SK-N-SH treated with all-trans-retinoic acid at 6 μM for 48 hours (cell line): Measurements from ENCODE around the gene ALDH4A1.

Experiments used
- ATAC-seq: fragments of 200-7000 bp; cut with Tn5 transposase; 3 replicates; pipeline ENCODE4 v1.9.1; 2020; ENCODE audit warnings: mild to moderate bottlenecking, moderate library complexity
- ARNTL ChIP-seq: fragments of 450-650 bp; formaldehyde crosslinking; IDR thresholded peaks from 2 replicates; pipeline ENCODE4 v1.5.0; 2020; ENCODE audit warnings: low read depth, mild to moderate bottlenecking, moderate library complexity, borderline replicate concordance
- BACH2 ChIP-seq: fragments of 250-450 bp; sonication (Bioruptor Pico); IDR thresholded peaks from 2 replicates; pipeline ENCODE4 v1.9.0; 2021; ENCODE audit warnings: mild to moderate bottlenecking, borderline replicate concordance
- CSDC2 ChIP-seq: fragments of 250-450 bp; sonication (Bioruptor Pico); IDR thresholded peaks from 2 replicates; pipeline ENCODE4 v1.5.0; 2020; ENCODE audit warnings: mild to moderate bottlenecking, moderate library complexity
- ESRRG ChIP-seq: fragments of 250-450 bp; sonication (Bioruptor Pico); IDR thresholded peaks from 2 replicates; pipeline ENCODE4 v1.6.1; 2021; ENCODE audit warnings: mild to moderate bottlenecking
- GLIS3 ChIP-seq: fragments of 250-450 bp; sonication (Bioruptor Pico); IDR thresholded peaks from 2 replicates; pipeline ENCODE4 v1.5.0; 2020; ENCODE audit warnings: mild to moderate bottlenecking, moderate library complexity
- ISL1 ChIP-seq: fragments of 250-450 bp; sonication (Bioruptor Pico); IDR thresholded peaks from 2 replicates; pipeline ENCODE4 v2.1.2; 2022; ENCODE audit warnings: mild to moderate bottlenecking, moderate library complexity
- OSR1 ChIP-seq: fragments of 250-450 bp; sonication (Bioruptor Pico); IDR thresholded peaks from 2 replicates; pipeline ENCODE4 v1.8.0; 2022; ENCODE audit warnings: moderate library complexity, mild to moderate bottlenecking, inconsistent platforms
- PPARA ChIP-seq: fragments of 250-450 bp; sonication (Bioruptor Pico); IDR thresholded peaks from 2 replicates; pipeline ENCODE4 v1.5.0; 2020; ENCODE audit warnings: mild to moderate bottlenecking, borderline replicate concordance
- RARB ChIP-seq: fragments of 250-450 bp; sonication (Bioruptor Pico); IDR thresholded peaks from 2 replicates; pipeline ENCODE4 v1.8.0; 2021; ENCODE audit warnings: mild to moderate bottlenecking, moderate library complexity
- SNAI2 ChIP-seq: fragments of 250-450 bp; sonication (Bioruptor Pico); IDR thresholded peaks from 2 replicates; pipeline ENCODE4 v1.5.0; 2020; ENCODE audit warnings: mild to moderate bottlenecking, moderate library complexity
- TCF4 ChIP-seq: fragments of 250-450 bp; sonication (Bioruptor Pico); IDR thresholded peaks from 2 replicates; pipeline ENCODE4 v1.8.0; 2021; ENCODE audit warnings: mild to moderate bottlenecking, moderate library complexity, borderline replicate concordance
- TOX ChIP-seq: fragments of 250-450 bp; sonication (Bioruptor Pico); IDR thresholded peaks from 2 replicates; pipeline ENCODE4 v1.8.0; 2021; ENCODE audit warnings: mild to moderate bottlenecking, moderate library complexity, borderline replicate concordance
- ZC3H10 ChIP-seq: fragments of 250-450 bp; sonication (Bioruptor Pico); IDR thresholded peaks from 2 replicates; pipeline ENCODE4 v1.5.1; 2021; ENCODE audit warnings: mild to moderate bottlenecking, moderate library complexity
- ZFP3 ChIP-seq: fragments of 250-450 bp; sonication (Bioruptor Pico); IDR thresholded peaks from 2 replicates; pipeline ENCODE4 v1.5.0; 2020; ENCODE audit warnings: mild to moderate bottlenecking, moderate library complexity
- ZFP30 ChIP-seq: fragments of 450-650 bp; formaldehyde crosslinking; IDR thresholded peaks from 2 replicates; pipeline ENCODE4 v1.5.0; 2022; ENCODE audit warnings: mild to moderate bottlenecking, moderate library complexity
- ZNF565 ChIP-seq: fragments of 450-650 bp; formaldehyde crosslinking; conservative IDR thresholded peaks from 2 replicates; pipeline ENCODE4 v1.5.0; 2020; ENCODE audit warnings: low read depth, mild to moderate bottlenecking, moderate library complexity
- ZNF70 ChIP-seq: fragments of 450-650 bp; formaldehyde crosslinking; IDR thresholded peaks from 2 replicates; pipeline ENCODE4 v1.5.0; 2020; ENCODE audit warnings: mild to moderate bottlenecking, moderate library complexity
- ZNF8 ChIP-seq: fragments of 450-650 bp; formaldehyde crosslinking; IDR thresholded peaks from 2 replicates; pipeline ENCODE4 v1.5.0; 2020; ENCODE audit warnings: mild to moderate bottlenecking, moderate library complexity
- TF ChIP-seq, protein P1 (sequence below): fragments of 250-450 bp; sonication (Bioruptor Pico); IDR thresholded peaks from 2 replicates; pipeline ENCODE4 v1.5.1; 2021; ENCODE audit warnings: mild to moderate bottlenecking, moderate library complexity
- TF ChIP-seq, protein P2 (sequence below): fragments of 250-450 bp; sonication (Bioruptor Pico); IDR thresholded peaks from 2 replicates; pipeline ENCODE4 v1.8.0; 2021; ENCODE audit warnings: low read depth, mild to moderate bottlenecking, moderate library complexity, borderline replicate concordance
- TF ChIP-seq, protein P3 (sequence below): fragments of 250-450 bp; sonication (Bioruptor Pico); IDR thresholded peaks from 2 replicates; pipeline ENCODE4 v1.8.0; 2020; ENCODE audit warnings: mild to moderate bottlenecking, moderate library complexity, borderline replicate concordance
- TF ChIP-seq, protein P4 (sequence below): fragments of 250-450 bp; sonication (Bioruptor Pico); IDR thresholded peaks from 2 replicates; pipeline ENCODE4 v1.5.1; 2020; ENCODE audit warnings: low read depth, mild to moderate bottlenecking, moderate library complexity

The ALDH4A1 gene

DNA sequence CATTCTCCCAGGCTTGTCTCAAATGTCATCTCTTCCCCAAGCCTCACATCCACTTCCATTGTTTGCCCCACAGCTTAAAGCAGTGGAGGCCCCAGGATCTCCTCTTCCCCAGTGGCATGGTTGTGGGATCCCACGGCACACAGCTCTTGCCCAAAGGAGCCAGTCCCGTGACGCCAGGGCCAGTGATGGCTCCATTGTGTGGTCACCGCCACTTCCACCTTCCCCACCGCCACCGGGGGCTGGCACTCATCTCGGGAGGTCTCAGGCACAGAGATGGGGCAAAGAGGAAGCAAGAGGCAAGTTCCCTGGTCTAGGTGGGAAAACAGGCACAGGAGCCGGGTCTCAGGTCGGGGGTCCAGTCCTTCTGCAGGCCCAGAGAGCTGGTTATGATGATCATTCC, 22.9 kb upstream of the ALDH4A1 start:
- ATAC-seq = no peak
- no peak for TF ChIP-seq ARNTL (CRISPR knock-in tag)
- no peak for TF ChIP-seq OSR1 (CRISPR knock-in tag)
- TF ChIP-seq TOX (CRISPR knock-in tag) = no peak
- TF ChIP-seq BACH2 (CRISPR knock-in tag) = no peak
- no peak for TF ChIP-seq ZFP3 (CRISPR knock-in tag)
- TF ChIP-seq SNAI2 = no peak
- TF ChIP-seq PPARA (CRISPR knock-in tag) = no peak
- no peak for TF ChIP-seq ZC3H10 (CRISPR knock-in tag)
- TF ChIP-seq, protein P1, sequence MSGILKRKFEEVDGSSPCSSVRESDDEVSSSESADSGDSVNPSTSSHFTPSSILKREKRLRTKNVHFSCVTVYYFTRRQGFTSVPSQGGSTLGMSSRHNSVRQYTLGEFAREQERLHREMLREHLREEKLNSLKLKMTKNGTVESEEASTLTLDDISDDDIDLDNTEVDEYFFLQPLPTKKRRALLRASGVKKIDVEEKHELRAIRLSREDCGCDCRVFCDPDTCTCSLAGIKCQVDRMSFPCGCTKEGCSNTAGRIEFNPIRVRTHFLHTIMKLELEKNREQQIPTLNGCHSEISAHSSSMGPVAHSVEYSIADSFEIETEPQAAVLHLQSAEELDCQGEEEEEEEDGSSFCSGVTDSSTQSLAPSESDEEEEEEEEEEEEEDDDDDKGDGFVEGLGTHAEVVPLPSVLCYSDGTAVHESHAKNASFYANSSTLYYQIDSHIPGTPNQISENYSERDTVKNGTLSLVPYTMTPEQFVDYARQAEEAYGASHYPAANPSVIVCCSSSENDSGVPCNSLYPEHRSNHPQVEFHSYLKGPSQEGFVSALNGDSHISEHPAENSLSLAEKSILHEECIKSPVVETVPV (CRISPR knock-in tag) = no peak
- no peak for TF ChIP-seq CSDC2 (CRISPR knock-in tag)
- no peak for TF ChIP-seq ZNF70
- TF ChIP-seq, protein P2, sequence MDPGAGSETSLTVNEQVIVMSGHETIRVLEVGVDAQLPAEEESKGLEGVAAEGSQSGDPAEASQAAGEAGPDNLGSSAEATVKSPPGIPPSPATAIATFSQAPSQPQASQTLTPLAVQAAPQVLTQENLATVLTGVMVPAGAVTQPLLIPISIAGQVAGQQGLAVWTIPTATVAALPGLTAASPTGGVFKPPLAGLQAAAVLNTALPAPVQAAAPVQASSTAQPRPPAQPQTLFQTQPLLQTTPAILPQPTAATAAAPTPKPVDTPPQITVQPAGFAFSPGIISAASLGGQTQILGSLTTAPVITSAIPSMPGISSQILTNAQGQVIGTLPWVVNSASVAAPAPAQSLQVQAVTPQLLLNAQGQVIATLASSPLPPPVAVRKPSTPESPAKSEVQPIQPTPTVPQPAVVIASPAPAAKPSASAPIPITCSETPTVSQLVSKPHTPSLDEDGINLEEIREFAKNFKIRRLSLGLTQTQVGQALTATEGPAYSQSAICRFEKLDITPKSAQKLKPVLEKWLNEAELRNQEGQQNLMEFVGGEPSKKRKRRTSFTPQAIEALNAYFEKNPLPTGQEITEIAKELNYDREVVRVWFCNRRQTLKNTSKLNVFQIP (CRISPR knock-in tag) = no peak
- TF ChIP-seq GLIS3 (CRISPR knock-in tag) = no peak
- no peak for TF ChIP-seq ESRRG (CRISPR knock-in tag)
- TF ChIP-seq ZNF8 = no peak
- TF ChIP-seq ISL1 (CRISPR knock-in tag) = no peak
- TF ChIP-seq ZFP30 (CRISPR knock-in tag) = no peak

DNA sequence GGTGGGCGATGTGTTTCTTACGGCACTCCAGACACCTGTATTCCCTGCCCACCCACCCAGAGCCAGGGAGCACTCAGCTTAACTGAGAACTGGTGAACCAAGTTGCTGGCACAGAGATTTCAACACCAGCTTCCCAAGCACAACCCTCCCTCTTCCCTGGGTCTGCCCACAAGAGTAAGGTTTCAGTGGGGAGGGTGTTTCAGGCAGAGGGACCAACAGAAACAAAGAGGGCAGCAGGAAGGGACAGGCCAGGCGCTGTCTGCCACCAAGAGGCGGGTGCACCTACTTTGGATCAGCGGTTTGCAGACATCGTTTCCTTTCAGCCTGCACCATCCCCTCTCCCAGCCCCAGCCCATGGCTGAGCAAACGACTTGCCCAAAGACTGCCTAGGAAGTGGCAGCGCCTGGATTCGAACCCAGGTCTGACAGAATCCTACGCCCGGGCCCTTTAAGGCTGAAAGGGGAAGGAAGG, 21.9 kb upstream of the ALDH4A1 start:
- TF ChIP-seq ZNF70 (peak; percentile 10; the same call in 1 of the 2 replicates), RARB (no peak), SNAI2 (no peak), TOX (CRISPR knock-in tag) (no peak), ZFP30 (CRISPR knock-in tag) (no peak)
- ATAC-seq = peak; percentile 5; the same call in 1 of the 3 replicates

DNA sequence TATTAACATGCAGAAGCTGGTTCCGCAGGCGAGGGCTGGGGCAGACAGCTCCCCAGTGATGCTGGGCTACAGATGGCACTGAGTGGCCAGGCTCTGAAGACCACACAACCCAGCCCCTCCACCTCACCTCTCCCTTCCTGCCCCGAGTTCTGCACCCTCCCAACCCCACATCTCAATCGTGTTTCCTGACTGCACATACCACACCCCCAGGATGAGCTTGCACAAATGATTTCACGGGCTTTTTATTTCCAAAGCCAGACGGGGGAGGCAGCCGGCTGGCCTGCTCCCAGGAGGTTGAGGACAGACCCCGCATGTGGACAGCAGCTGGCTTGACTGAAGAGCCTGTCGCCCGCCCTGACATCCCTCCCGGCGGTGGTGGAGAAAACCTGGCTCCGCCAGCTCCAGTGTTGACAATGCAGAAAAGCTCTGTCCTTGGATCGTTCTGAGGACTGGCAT, 21.4 kb upstream of the ALDH4A1 start:
- TF ChIP-seq TCF4 (CRISPR knock-in tag) (peak; percentile 44; the same call in 1 of the 2 replicates), SNAI2 (no peak)
- no peak; the same call in 2 of the 3 replicates for ATAC-seq

DNA sequence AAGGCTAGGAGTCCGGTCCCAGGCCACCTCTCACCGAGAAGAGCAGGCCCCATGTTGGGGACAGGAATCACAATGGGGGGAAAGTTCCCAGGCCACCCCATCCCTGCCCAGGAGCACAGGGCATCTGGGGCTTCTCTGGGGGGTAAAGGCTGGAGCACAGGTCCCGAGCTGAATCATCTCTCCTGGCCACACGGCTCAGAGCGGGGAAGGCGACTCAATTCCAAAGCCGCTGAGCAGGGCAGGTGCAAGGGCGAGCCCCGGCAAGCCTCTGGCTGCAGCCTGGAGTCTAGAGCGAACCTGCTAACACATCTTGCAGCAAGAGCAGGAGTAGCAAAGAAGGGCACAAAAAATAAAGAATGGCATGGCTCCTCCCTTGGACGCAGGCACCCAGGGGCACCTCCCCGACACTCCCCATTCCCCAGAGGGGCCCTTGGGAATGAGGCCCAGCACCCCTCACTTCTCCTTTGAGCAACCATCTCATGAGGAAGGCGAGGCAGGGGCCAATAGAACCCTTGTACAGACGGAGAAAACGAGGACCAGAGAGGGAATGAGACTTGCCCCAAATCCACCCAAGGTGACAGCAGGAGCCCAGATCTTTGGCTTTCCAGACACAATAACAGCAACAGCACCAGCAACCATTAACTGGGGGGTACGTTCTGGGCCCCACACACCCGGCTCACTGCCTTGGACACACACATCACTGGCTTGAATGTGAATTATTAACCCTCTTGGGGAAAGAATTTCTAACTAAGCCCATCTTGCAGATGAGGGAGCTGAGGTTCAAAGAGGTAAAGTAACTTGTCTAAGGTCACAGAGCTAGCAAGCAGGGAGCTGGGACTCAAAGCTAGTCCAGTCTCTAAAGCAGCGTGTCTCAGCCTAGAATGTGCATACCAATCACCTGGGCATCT, 20.7 kb upstream of the ALDH4A1 start:
- no peak for ATAC-seq
- TF ChIP-seq, protein P2 (CRISPR knock-in tag) = no peak
- TF ChIP-seq OSR1 (CRISPR knock-in tag) (no peak), PPARA (CRISPR knock-in tag) (no peak), ISL1 (CRISPR knock-in tag) (no peak), ZFP3 (CRISPR knock-in tag) (no peak), ZC3H10 (CRISPR knock-in tag) (no peak), ZFP30 (CRISPR knock-in tag) (no peak), ARNTL (CRISPR knock-in tag) (no peak), TCF4 (CRISPR knock-in tag) (no peak), ZNF70 (no peak), ZNF565 (CRISPR knock-in tag) (no peak), CSDC2 (CRISPR knock-in tag) (no peak), ZNF8 (no peak), RARB (no peak), SNAI2 (no peak)
- TF ChIP-seq, protein P3, sequence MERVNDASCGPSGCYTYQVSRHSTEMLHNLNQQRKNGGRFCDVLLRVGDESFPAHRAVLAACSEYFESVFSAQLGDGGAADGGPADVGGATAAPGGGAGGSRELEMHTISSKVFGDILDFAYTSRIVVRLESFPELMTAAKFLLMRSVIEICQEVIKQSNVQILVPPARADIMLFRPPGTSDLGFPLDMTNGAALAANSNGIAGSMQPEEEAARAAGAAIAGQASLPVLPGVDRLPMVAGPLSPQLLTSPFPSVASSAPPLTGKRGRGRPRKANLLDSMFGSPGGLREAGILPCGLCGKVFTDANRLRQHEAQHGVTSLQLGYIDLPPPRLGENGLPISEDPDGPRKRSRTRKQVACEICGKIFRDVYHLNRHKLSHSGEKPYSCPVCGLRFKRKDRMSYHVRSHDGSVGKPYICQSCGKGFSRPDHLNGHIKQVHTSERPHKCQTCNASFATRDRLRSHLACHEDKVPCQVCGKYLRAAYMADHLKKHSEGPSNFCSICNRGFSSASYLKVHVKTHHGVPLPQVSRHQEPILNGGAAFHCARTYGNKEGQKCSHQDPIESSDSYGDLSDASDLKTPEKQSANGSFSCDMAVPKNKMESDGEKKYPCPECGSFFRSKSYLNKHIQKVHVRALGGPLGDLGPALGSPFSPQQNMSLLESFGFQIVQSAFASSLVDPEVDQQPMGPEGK (CRISPR knock-in tag) = no peak
- TF ChIP-seq, protein P4, sequence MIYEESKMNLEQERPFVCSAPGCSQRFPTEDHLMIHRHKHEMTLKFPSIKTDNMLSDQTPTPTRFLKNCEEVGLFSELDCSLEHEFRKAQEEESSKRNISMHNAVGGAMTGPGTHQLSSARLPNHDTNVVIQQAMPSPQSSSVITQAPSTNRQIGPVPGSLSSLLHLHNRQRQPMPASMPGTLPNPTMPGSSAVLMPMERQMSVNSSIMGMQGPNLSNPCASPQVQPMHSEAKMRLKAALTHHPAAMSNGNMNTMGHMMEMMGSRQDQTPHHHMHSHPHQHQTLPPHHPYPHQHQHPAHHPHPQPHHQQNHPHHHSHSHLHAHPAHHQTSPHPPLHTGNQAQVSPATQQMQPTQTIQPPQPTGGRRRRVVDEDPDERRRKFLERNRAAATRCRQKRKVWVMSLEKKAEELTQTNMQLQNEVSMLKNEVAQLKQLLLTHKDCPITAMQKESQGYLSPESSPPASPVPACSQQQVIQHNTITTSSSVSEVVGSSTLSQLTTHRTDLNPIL (CRISPR knock-in tag) = no peak
- TF ChIP-seq, all 23 proteins: peak for 0
